HG03135 (cell line): Measurements from ENCODE around the gene WDFY1.
"Not testable (repeated sequence)": the region's sequence is repeated elsewhere in the genome, so short reads cannot be mapped to it uniquely, and the experiment has no call there.

Experiments
- ATAC-seq: cut with Tn5 transposase; IDR thresholded peaks from one replicate; pipeline ENCODE4 v1.9.1; 2021; ENCODE audit warnings: mild to moderate bottlenecking, moderate library complexity; ENCODE audit not compliant: unreplicated experiment

WDFY1 gene

DNA sequence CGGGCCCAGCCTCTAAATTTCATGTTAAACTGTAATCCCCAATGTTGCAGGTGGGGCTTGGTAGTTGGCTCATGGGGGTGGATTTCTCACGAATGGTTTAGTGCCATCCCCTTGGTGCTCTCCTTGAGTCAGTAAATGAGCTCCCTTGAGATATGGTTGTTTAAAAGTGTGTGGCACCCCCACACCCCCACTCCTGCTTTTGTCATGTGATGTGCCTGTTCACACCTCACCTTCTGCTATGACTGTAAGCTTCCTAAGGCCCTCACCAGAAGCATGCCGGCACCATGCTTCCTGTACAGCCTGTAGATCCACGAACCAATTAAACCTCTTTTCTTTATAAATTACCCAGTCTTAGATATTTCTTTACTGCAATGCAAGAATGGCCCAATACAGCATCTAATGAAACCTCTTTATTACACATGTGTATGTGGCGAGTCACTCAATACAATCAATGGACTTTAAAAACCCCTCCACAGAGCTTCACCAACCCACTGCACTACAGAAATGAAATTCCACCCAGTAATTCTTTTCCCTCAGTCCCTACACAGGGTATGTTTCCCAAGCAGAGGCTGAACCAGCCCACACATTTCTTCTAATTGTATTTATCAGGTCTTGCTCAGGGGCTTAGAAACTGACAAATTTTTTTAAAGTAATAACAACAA is 47.3 kb downstream of the WDFY1 start:
- no peak for ATAC-seq

DNA sequence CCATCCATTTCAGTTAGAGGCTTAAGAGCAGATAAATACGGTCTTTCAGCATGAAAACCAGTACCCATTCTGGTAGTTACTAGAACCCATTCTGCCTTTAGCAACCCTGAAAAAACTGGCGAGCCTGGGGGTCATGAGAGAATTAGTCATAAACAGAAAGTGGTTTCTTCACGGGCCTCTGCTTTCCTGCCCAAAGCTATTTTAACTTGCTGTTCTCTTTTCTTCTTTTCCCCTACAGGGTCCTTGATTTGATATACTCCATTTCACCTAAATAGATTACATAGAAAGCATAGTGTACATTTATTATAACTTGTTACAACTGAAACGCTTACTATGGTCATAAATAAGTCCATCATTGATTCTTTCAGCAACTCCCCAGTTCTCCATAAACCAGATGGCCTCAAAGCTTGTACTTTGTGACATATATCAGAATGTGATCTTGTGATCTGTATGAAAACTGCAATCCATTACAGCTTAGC is 48.3 kb downstream of the WDFY1 start:
- peak; percentile 72 for ATAC-seq

DNA sequence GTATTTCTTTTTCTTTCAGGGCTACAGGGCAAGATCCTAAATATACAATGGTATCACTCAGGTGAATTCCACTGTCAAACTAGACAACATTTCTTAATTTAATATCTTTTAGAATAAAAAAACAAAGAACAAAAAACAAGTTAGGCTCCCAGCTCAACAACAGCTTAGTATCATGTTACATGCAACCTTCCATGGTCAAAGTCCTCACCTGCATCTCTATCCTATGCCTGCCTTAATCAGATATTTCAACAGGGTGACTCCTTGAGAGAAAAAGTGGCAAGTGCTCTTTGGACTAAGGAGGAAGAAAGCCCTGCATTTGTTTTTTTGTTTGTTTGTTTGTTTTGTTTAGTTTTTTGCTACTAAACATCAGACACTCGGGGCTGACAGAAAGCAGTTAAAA is 50.2 kb downstream of the WDFY1 start:
- ATAC-seq, result no peak

DNA sequence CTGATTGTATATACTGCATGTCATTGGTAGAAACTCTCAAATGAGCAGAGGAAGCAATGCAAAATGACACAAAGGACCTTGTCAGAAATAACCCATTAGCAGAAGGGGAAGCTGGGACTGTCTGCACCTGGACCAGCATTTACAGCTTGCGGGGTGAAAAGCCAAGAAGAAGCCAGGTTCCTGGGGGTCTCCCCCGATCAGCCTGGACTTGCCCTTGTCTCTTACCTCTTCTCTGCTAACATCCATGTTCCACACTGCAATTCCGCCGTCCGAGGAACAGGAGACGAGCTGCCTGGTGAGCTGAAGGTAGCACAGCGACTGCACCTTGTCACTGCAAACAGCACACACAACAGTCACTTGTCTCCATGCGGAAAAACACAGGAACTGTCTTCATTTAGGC is 51.1 kb downstream of the WDFY1 start:
- no peak for ATAC-seq

DNA sequence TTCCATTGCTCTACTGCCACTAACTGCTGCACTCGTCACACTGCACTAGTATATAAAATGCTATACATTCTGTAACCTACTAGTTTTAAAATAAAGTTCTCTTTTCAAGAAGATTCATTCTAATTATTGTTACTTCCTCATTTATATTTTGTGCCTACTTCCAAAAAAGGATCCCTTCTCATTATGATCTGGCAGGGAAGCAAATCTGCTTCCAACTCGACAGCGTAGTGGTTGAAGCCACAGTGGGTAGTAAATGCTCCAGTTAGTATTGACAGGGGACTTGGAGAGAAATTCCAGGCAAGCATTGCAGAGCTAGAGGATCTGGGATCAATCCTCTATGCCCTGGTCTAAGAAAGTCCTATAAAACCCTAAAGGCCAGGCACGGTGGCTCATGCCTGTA is 54.4 kb downstream of the WDFY1 start:
- no peak for ATAC-seq

DNA sequence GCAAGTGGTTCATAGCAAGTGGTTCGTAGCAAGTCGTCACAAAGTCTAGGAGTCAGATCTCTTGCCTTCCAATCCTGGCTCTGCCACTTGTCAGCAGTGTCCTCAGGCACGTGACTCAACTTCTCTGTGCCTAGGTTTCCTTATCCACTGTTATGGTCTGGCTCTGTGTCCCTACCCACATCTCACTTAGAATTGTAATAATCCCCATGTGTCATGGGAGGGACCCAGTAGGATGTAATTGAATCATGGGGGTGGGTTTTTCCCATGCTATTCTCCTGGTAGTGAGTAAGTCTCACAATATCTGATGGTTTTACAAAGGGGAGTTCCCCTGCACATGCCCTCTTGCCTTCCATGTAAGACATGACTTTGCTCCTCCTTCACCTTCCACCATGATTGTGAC is 55.9 kb downstream of the WDFY1 start:
- no peak for ATAC-seq

DNA sequence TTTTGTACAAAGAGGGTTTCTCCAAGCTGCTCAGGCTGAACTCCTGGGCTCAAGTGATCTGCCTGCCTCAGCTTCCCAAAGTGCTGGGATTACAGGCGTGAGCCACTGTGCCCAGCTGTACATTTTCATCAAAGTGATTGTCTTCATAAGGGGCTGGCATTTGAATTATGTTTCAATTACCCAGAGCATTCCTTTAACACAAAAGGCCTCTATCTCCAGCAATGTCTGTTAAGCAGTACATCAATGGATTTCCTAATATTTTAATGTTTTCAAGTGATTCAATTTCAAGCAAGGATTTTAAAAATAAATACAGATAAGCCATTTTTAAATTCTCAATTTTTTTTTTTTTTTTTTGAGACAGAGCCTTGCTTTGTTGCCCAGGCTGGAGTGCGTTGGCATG is 56.9 kb downstream of the WDFY1 start:
- no peak for ATAC-seq

DNA sequence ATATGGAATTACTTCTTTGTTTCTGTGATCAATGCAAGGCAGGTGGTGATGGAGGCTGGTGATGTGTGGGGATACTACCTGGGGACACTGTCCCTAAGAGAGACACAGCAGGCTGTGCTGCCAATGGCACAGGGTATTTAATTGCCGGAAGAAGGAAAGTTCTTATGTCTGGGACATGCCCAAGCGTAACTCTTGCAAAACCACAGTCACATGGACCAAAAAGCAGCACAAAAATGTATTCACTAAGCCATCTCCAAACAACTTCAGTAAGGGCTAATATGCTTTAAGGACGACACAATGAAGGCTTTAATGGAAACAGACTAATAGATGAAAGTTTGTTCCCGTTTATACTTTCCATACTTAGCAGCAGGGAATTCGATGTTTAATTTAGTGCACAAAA is 58.0 kb downstream of the WDFY1 start:
- no peak for ATAC-seq

DNA sequence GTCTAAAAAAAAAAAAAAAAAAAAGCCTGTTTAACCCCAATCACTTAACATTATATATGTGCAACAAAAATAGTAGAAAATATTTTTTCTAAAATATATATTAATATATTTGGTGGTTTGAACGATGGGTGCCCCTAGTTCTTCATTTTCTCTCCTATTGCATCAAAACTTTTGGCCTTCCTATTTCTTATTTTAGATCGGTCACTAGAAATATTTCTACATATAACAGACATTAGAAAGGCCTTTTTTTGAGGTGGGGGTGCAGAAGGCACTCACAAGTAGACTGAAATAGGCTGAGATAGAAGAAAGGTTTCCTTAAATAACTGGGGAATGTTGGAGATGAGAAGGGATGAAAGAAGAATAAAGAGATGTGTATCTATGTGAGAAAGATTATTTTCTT is 58.4 kb downstream of the WDFY1 start:
- no peak for ATAC-seq

DNA sequence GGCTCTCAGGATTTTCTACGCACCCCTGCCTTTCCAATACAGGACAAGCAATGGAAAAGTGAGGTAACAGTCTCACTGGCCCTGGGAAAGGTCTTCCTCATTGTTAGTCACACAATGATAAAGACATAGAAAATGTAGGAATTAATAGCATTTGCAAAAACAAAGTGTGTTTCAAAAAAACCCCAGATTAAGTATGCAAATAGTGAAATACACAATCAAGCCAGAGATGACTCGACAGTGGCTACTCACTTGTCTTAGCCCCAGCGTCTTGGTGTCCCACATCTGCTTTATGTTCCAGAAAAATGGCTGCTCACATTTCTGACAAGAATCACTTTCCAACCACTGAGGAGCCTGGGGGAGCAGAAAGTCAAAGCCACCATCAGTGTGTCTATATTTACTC is 60.7 kb downstream of the WDFY1 start:
- peak; percentile 91 for ATAC-seq

DNA sequence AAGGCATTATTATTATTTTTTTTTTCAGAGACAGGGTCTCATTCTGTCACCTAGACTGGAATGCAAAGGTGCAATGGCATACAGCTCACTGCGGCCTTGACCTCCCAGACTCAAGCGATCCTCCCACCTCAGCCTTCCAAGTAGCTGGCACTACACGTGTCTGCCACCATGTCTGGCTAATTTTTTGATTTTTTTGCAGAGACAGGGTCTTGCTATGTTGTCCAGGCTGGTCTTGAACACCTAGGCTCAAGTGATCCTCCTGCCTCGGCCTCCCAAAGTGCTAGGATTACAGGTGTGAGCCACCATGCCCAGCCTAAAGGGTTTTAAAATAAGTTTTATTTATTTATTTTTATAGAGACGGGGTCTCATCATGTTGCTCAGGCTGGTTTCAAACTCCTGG is 62.4 kb downstream of the WDFY1 start:
- no peak for ATAC-seq

DNA sequence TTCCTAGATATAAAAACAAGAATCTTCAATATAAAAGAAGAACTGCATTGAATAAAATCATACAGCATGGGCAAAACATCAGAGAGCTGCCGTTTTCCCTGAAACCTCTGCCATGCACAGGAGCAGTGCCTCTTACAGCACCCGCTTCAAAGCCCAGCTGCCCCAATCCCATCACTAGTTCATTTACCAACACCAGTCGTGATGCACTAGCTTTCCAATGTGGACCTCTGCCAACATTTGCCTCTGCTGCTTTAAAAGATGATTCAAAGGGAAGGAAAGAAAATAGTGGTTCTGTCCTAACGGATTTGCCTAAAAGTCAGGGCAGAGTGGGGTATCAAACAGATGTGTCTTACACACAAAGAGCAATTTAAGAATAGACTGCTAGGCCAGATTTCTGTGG is 64.3 kb downstream of the WDFY1 start:
- no peak for ATAC-seq

DNA sequence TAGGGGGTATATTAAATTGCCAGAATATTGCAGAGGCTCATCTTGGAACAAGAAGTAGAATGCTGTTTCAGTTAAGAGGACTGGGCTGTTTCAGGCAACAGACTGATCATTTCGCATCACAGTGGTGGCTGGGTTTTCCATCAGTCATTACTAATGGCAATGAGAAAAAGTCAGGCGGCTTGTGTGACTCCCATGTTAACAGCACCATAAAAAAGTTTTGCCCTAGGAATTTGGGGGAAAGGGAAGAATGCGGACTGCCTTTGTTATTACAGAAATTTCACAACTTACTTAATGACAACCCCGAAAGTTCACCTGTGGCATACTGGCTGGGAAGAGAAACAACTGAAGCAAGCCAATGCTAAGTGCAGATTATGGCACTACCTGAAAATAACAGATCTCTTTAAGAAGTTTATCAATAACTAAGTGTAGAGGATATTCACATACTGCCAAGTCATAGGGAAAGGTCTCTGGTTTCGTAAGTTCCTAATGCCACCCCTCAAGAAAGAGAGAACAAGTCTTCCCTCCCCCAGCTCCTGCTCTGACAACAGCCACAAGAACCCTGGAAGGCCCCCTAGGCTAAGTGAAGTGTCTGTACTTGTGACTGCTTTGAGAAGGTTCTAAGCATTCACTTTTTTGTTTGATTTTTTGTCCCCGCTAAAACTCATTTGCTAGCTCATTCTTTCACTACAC is 67.3 kb downstream of the WDFY1 start:
- ATAC-seq, result peak; percentile 43

DNA sequence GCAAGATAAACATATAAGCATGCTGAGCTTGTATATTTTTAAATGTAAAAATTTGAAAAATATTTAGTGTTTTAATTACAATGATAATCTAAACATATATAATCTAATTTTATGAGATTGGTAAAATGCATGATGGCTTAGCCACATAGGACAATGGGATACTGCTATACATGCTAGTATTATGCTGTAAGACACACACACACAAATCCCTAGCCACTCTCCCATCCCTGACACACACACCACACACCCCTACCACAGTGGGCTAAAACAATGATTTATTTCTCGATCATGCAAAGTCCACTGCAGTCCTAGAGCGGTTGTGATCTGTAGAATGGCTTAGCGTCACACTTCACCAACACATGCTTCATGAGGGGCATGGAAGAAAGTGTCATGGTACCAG is 71.5 kb downstream of the WDFY1 start:
- no peak for ATAC-seq

DNA sequence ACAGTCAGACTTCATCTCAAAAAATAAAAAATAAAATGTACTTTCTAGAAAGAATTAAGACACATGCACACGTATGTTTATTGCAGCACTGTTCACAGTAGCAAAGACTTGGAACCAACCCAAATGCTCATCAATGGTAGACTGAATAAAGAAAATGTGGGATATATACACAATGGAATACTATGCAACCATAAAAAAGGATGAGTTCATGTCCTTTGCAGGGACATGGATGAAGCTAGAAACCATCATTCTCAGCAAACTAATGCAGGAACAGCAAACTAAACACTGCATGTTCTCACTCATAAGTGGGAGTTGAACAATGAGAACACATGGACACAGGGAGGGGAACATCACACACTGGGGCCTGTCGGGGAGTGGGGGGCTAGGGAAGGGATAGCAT is 72.4 kb downstream of the WDFY1 start:
- ATAC-seq, result not testable (repeated sequence)

DNA sequence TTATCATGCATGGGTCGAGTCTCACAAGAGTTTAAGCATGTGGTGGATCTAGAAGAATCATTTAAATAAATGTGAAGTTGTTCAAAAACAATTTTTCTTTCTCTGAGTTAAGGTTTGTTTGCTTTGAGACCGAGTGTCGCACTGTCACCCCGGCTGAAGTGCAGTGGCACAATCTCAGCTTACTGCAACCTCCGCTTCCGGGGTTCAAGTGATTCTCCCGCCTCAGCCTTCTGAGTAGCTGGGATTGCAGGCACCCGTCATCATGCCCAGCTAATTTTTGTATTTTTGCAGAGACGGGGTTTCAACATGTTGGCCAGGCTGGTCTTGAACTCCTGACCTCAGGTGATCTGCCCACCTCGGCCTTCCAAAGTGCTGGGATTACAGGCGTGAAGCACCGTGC is 73.5 kb downstream of the WDFY1 start:
- ATAC-seq, result not testable (repeated sequence)

DNA sequence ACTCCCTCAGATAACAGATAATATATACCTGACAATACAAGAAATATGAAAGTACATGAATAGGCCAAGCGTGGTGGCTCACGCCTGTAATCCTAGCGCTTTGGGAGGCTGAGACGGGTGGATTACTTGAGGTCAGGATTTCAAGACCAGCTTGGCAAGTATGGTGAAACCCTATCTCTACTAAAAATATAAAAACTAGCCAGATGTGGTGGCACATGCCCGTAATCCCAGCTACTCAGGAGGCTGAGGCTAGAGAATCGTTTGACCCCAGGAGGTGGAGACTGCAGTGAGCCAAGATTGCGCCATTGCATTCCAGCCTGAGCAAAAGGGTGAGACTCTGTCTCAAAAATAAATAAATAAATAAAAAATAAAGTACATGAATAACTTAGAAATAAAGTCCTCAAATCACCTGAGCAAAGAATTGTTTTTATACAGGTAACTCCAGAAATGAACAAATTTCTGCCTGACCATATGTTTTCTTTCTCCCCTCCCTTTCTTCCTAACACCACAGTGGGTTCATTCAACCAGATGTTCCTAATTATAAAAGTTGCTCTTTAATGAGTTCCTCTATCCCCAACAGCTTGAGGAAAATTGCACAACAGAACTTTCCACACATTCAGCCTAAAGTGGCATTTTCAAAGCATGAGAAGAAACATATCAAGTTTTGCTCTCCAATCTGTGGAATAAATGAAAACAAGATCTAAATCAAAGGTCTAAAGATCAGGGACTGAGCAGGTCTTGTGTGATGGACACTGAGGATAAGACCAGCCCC is 74.1 kb downstream of the WDFY1 start:
- no peak for ATAC-seq

DNA sequence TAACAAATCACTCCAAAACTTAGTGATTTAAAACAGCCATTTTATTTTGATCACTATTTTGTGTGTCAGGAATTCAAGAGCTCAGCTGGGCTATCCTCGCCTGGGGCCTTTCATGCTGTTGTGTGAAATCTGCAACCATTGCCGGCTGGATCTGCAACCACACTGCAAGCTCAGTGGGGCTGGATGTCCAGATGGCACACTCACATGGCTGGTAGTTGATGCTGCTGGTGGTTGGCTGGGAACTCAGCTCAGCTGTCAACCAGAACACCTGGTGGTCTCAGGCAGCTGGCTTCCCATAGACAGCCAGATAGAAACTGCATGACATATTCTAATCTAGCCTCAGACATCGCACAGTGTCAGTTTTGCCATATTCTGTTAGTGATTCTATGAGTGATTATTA is 77.1 kb downstream of the WDFY1 start:
- ATAC-seq, result peak; percentile 74

DNA sequence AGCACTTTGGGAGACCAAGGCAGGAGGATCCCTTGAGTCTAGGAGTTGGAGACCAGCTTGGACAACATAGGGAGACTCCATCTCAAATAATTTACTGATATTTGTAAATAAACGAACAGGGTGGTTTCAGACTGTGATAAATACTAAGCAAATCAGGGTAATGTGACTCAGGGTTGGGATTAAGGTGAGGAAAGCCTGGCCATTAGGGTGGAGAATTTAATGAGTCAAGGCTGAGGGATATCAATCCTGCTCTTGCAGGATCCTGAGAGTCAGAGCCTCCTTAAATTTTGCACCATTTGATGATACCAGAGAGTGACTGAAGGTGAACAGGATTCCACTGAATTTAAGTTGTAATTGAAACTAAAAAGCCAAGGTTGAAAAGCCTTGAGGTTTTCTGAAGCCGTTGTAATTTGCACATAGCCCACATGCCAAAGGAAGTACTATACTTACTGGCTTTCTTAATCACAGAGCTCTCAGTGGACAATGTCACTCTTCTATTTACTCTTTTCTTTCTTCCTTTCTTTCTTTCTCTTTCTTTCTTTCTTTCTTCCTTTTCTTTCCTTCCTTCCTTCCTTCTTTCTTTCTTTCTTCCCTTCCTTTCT is 79.1 kb downstream of the WDFY1 start:
- ATAC-seq, result no peak

DNA sequence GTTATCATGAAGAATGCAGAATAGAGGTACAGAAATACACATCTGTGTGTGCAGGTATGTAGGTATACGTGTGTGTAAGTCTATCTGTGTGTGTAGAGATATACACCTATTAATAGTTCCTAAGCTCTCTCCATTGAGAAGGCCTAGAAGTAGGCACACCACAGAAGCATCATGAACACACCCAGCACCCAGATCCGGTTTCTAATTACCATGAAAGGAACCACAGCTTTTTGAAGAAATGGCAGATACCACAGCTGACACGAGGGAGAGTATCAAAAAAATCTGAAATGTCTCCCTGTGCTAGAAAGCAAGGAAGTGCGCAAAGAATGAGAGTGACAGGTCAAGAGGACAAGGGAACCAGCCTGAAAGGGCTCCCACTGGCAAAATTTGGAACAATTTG is 80.0 kb downstream of the WDFY1 start:
- no peak for ATAC-seq

DNA sequence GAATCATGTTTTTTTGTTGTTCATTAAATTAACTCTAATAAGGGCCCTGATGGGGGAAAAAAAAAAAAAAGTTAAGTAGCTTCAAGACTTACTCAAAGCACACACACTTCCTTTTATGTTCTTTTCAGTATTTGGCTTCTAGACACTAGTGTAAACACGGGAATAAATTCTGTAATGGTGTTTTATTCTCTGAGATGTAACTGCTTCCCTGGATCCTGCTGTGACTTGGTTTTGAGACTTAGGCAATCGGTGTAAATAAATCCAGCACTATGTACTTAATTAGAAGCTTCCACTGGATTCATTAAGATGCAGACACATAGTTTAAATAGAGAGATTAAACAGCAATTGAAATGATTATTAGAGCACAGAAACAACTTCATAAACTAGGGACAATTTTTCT is 81.6 kb downstream of the WDFY1 start:
- ATAC-seq, result no peak
